T-helper 1 cell treated with Interleukin-12 subunit alpha and Interleukin-12 subunit beta and Interleukin-4 antibody, amounts not matched to agents 30 μg/mL and 1 μg/mL, for 36 hours (primary cell): ENCODE results near the gene SERTAD4.
"Not testable (repeated sequence)": the region's sequence is repeated elsewhere in the genome, so short reads cannot be mapped to it uniquely, and the experiment has no call there.

Experiments
- H3K27ac Mint-ChIP-seq: one replicate; pipeline ENCODE4 v1.8.0; 2021; ENCODE audit warnings: mild to moderate bottlenecking, mixed read lengths
- H3K27me3 Mint-ChIP-seq: one replicate; pipeline ENCODE4 v1.8.0; 2021; ENCODE audit warnings: low read depth, mixed read lengths
- H3K36me3 Mint-ChIP-seq: one replicate; pipeline ENCODE4 v1.8.0; 2021; ENCODE audit warnings: low read depth, mixed read lengths
- H3K4me1 Mint-ChIP-seq: one replicate; pipeline ENCODE4 v1.8.0; 2021; ENCODE audit warnings: low read depth, mixed read lengths
- H3K4me3 Mint-ChIP-seq: one replicate; pipeline ENCODE4 v1.8.0; 2021; ENCODE audit warnings: mild to moderate bottlenecking, moderate library complexity, mixed read lengths
- H3K9me3 Mint-ChIP-seq: one replicate; pipeline ENCODE4 v1.8.0; 2021; ENCODE audit warnings: mixed read lengths

The SERTAD4 gene

GRCh38 chr1:210262167-210262896 lies 29.7 kb downstream of the SERTAD4 start:
- no peaks in the 10 kb centered on the region for H3K9me3 Mint-ChIP-seq
- H3K27ac Mint-ChIP-seq, result no peak overlapping the region
- peaks cover 4% of the 10 kb centered on the region for H3K27me3 Mint-ChIP-seq
- H3K36me3 Mint-ChIP-seq, result no peaks in the 10 kb centered on the region
- H3K4me1 Mint-ChIP-seq, result no peaks in the 10 kb centered on the region
- no peak overlapping the region for H3K4me3 Mint-ChIP-seq

GRCh38 chr1:210262897-210263272 lies 30.3 kb downstream of the SERTAD4 start:
- Mint-ChIP-seq H3K4me3 (no peak overlapping the region), H3K36me3 (no peaks in the 10 kb centered on the region), H3K27me3 (peaks cover 4% of the 10 kb centered on the region), H3K27ac (no peak overlapping the region), H3K9me3 (no peaks in the 10 kb centered on the region), H3K4me1 (no peaks in the 10 kb centered on the region)

GRCh38 chr1:210263963-210264362 lies 31.4 kb downstream of the SERTAD4 start:
- H3K9me3 Mint-ChIP-seq, result no peaks in the 10 kb centered on the region
- no peaks in the 10 kb centered on the region for H3K4me1 Mint-ChIP-seq
- no peaks in the 10 kb centered on the region for H3K36me3 Mint-ChIP-seq
- peaks cover 4% of the 10 kb centered on the region for H3K27me3 Mint-ChIP-seq
- no peak overlapping the region for H3K27ac Mint-ChIP-seq
- H3K4me3 Mint-ChIP-seq, result no peak overlapping the region

DNA sequence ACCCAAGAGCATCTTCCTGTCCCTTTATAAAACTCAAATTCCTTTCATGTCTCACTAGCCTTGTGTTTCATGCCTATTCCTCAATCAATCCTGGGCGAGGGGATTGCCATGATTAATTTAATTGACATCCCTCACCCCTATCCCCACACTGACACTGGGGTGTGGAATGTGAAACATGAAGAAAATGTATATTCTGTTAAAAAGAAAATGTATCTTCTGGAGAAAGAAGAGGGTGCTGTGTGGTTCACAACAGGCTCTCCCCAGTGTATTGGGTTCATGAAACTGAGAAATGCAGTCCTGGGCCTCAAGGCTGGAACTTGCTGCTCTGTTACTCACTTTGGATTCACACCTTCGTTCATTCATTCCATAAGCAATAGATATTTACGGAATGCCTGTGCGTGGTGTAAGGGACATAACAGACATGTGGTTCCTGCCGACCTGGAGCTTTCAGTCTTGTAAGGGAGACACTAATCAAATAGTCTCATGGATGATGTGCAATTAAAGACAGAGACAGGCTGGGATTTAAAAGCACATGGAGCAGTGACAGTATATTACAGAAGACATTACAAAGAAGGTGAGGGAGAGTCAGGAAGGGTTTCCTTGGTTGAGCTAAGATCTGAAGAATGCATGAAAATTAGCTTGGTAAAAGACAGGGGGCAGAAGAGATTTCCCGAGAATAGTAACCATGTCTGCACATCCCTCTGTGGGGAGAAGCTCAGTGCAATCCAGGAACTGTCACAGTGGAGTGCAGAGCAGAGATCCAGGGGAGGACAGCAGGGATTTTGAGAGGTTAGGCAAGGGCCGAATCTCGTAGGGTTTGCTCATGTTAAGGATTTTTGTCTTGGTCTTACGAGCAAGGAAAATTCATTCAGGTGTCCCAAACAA lies 32.1 kb downstream of the SERTAD4 start:
- Mint-ChIP-seq H3K4me3 (no peak overlapping the region), H3K36me3 (no peaks in the 10 kb centered on the region), H3K27ac (no peak overlapping the region), H3K9me3 (no peaks in the 10 kb centered on the region), H3K4me1 (no peaks in the 10 kb centered on the region), H3K27me3 (peaks cover 4% of the 10 kb centered on the region)

DNA sequence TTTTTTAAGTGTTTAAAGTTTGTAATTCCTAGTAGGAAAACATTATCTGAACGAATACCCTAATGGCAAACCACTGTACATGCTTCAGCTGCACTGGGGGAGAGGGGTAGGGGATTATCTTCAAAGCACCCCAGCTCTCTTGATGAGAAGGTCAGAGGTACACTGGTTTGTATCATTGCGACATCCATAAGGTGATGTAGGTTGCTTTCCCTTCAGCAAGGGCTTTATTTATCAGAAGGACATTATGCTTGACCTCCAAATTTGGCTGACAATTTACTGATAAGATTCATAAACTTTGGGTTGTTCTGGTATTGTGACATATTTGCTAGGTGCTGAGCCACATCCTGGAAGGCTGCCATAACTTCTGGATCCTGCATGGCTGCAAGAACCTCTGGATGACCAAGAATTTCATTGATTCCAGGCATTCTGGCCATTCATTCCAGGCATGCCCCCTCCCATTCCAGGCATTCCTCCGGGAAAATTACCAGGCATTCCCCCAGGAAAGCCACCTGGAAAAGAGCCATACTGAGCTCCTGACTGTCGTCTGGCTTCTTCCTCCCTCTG lies 32.9 kb downstream of the SERTAD4 start:
- H3K36me3 Mint-ChIP-seq, H3K27me3 Mint-ChIP-seq, H3K4me1 Mint-ChIP-seq, H3K27ac Mint-ChIP-seq, H3K9me3 Mint-ChIP-seq, H3K4me3 Mint-ChIP-seq: not testable (repeated sequence)

DNA sequence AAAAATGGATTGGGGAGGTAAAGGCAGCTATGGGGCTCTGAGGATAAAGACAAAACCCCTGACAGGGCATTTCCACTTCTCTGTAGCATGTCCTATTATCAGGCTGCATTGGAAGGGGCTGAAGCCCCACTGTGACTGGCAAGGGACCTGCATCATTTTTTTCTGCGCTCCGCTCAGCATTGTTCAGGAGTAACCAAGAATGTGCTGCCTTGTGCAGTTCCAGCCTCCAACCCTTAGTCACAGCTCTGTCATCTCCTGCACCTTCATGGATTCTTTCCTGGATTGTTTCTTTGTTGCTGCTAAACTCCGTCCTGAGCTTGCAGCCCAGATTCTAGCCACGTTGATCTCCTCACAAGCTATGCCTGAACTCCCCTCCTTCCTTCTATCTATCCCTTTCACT lies 37.4 kb downstream of the SERTAD4 start:
- no peak overlapping the region for H3K4me3 Mint-ChIP-seq
- no peaks in the 10 kb centered on the region for H3K36me3 Mint-ChIP-seq
- peaks cover 12% of the 10 kb centered on the region for H3K27me3 Mint-ChIP-seq
- no peak overlapping the region for H3K27ac Mint-ChIP-seq
- no peaks in the 10 kb centered on the region for H3K4me1 Mint-ChIP-seq
- H3K9me3 Mint-ChIP-seq, result no peaks in the 10 kb centered on the region

- peaks cover 8% of the 10 kb centered on the region for H3K27me3 Mint-ChIP-seq
- H3K9me3 Mint-ChIP-seq, result no peaks in the 10 kb centered on the region
- H3K36me3 Mint-ChIP-seq, result no peaks in the 10 kb centered on the region
- H3K27ac Mint-ChIP-seq, result no peak overlapping the region
- no peak overlapping the region for H3K4me3 Mint-ChIP-seq
- H3K4me1 Mint-ChIP-seq, result no peaks in the 10 kb centered on the region
Observed at GRCh38 chr1:210272666-210273065, 40.1 kb downstream of the SERTAD4 start.

DNA sequence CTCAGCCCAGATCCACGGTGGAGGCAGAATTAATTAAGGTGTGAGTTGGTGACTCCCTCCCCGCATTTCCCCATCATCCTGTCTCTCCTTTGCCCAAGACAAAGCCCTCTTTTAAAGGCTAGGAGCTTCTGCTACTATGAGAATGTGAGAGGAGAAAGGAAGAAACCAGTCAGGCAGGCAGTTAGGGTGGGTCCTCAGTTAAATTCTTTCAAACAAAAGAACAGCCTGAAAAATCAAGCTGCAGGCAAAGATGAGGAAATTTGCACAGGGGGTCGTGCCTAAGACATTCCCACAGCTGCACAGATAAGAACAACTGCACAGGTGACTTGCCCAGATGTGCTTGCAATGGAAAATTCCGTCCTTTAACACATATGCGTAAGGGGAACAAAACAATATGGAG lies 47.6 kb downstream of the SERTAD4 start:
- Mint-ChIP-seq H3K27ac (no peak overlapping the region), H3K9me3 (peaks cover 16% of the 10 kb centered on the region), H3K4me3 (no peak overlapping the region), H3K27me3 (peaks cover 9% of the 10 kb centered on the region), H3K36me3 (no peaks in the 10 kb centered on the region), H3K4me1 (no peaks in the 10 kb centered on the region)

DNA sequence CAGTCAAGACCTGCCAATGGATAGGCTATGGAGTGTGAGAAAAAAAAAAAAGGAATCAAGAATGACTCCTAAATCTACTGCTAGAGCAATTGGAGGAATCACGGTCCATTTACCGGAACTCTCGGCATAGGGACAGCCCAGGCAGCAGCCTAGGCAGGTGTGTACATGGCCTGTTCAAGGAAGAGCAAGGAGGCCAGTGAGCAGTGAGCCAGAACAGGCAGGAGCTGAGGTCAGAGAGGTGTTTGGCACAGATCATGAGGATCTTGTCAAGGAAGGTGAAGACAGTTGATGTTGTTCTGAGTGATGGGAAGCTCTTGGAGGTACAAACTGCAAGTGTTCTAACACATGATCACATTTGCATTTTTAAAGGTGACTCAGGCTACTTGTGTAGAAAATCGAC lies 55.5 kb downstream of the SERTAD4 start:
- no peaks in the 10 kb centered on the region for H3K36me3 Mint-ChIP-seq
- H3K27me3 Mint-ChIP-seq, result peaks cover 51% of the 10 kb centered on the region
- no peaks in the 10 kb centered on the region for H3K4me1 Mint-ChIP-seq
- H3K4me3 Mint-ChIP-seq, result no peak overlapping the region
- no peaks in the 10 kb centered on the region for H3K9me3 Mint-ChIP-seq
- H3K27ac Mint-ChIP-seq, result no peak overlapping the region

DNA sequence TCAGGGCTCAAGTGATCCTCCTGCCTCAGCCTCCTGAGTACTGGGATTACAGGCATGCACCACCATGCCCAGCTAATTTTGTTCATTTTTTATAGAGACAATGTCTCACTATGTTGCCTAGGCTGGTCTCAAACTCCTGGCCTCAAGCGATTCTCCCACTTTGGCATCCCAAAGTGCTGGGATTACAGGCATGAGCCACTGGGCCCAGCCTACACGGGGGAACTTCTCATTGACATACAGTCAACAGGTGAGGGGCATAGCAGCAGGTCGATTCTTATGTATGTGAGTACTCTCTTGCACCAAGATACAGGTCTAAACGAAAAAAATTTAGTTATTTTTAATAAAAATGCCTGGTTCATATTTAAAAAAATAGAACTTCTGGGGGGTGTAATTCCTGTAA lies 56.7 kb downstream of the SERTAD4 start:
- Mint-ChIP-seq H3K27me3 (peaks cover 52% of the 10 kb centered on the region), H3K9me3 (no peaks in the 10 kb centered on the region), H3K4me3 (no peak overlapping the region), H3K4me1 (no peaks in the 10 kb centered on the region), H3K27ac (no peak overlapping the region), H3K36me3 (no peaks in the 10 kb centered on the region)

GRCh38 chr1:210291081-210291764 lies 58.6 kb downstream of the SERTAD4 start:
- Mint-ChIP-seq H3K4me3 (no peak overlapping the region), H3K9me3 (no peaks in the 10 kb centered on the region), H3K4me1 (no peaks in the 10 kb centered on the region), H3K27me3 (peaks cover 55% of the 10 kb centered on the region), H3K27ac (no peak overlapping the region), H3K36me3 (no peaks in the 10 kb centered on the region)

DNA sequence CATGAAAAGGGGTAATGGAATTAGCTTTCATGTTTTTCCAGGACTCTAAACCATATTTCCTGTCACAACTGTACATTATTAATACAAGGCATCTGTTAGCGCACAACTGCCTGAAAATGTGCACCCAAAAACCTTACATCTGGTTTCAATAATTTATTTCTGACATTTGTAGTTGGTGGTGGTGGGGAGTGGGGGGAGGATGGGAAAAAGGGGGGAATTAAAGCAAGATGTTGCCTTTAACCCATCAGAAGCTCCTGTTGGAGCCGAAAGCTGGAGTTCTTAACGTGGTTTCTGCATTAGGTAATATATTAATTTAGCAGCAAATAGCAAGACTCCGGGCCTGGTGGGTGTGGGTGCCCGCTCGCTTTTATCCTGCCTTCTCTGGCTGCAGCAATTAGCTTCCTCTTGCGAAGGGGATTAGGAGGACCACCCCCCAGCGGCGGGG lies 59.2 kb downstream of the SERTAD4 start:
- Mint-ChIP-seq H3K9me3 (no peaks in the 10 kb centered on the region), H3K36me3 (no peaks in the 10 kb centered on the region), H3K4me3 (no peak overlapping the region), H3K27me3 (peaks cover 55% of the 10 kb centered on the region), H3K4me1 (no peaks in the 10 kb centered on the region), H3K27ac (no peak overlapping the region)

DNA sequence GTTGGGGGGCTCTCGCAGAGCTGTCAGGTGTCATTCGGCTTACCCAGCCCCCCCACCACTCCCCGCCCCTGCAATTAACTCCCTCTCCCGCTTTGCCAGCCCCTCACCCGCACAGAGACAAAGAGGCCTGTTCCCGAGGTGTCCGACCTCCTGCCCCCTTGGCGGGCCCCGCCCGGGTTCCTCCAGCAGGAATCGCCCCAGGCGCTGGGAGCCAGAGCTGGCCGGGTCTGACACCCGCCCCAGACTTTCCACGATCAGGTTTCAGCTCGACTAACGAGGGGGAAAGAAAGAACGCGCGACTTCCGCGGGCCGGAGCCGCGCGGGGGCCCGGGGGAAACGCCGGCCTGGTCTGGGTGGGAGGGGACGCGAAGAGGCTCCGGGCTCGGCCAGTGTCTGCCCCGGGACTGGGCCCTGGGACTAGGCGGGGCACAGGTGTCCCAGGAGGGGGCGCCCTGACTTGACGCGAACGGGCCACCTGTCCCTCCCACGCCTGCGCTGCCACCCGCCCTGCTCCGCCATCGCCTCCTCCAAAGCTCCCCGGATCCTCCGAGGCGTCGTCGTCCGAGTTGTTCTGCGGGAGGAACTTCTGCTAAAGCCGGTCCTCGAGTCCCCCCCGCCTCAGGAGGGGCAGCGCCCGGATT lies 59.8 kb downstream of the SERTAD4 start:
- H3K4me3 Mint-ChIP-seq, result no peak overlapping the region
- no peaks in the 10 kb centered on the region for H3K4me1 Mint-ChIP-seq
- no peak overlapping the region for H3K27ac Mint-ChIP-seq
- H3K36me3 Mint-ChIP-seq, result no peaks in the 10 kb centered on the region
- H3K9me3 Mint-ChIP-seq, result no peaks in the 10 kb centered on the region
- H3K27me3 Mint-ChIP-seq, result peaks cover 59% of the 10 kb centered on the region

GRCh38 chr1:210293171-210293607 lies 60.6 kb downstream of the SERTAD4 start:
- H3K27me3 Mint-ChIP-seq, result peaks cover 58% of the 10 kb centered on the region
- no peaks in the 10 kb centered on the region for H3K9me3 Mint-ChIP-seq
- H3K4me1 Mint-ChIP-seq, result no peaks in the 10 kb centered on the region
- H3K4me3 Mint-ChIP-seq, result no peak overlapping the region
- no peak overlapping the region for H3K27ac Mint-ChIP-seq
- no peaks in the 10 kb centered on the region for H3K36me3 Mint-ChIP-seq
